ENCODE data around the gene TCEAL6. TPM values are rescaled to one million over a fixed set of nuclear protein-coding genes. Genes with fewer than 3 reads are reported as not detected.
"Not testable (repeated sequence)": the region's sequence is repeated elsewhere in the genome, so short reads cannot be mapped to it uniquely, and the experiment has no call there.

Gene TCEAL6
- total RNA-seq (2014; rRNA removed; shearing (Covaris generic); ENCODE audit: low replicate concordance) = not detected in 2 replicates

- not testable (repeated sequence) for H3K36me3 ChIP-seq, H3K27me3 ChIP-seq, H3K4me3 ChIP-seq, DNase-seq, H3K9me3 ChIP-seq
Measured at GRCh38 chrX:102142274-102142673, at the start of gene TCEAL6. Gene TCEAL6 (minus strand): TSS chrX:102142481.

- H3K27me3 ChIP-seq = no peaks in the 10 kb centered on the region
- no peak for DNase-seq
- no peaks in the 10 kb centered on the region for H3K9me3 ChIP-seq
- H3K4me3 ChIP-seq = no peak overlapping the region
- H3K36me3 ChIP-seq = no peaks in the 10 kb centered on the region
Measured at GRCh38 chrX:102185967-102186720, 43.9 kb upstream of the TCEAL6 start.

DNA sequence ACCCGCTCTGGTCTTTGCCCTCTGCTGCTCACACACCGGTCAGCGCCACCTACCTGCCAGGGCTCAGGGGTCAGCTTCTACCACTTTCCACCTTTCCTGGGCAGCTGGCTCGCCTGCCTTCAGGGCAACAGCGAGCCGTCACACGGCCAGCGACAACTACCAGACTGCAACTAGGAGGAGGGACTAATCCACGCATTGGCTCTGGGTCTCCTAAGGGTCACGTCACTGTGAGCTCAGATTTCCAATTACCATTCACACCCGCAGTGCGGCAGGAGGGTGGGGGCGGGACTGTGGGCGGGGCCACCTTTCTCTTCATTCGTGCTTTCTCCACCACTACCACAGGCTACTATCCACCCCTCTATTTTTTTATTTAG, 13.5 kb upstream of the TCEAL6 start, which contains the start of gene BEX5:
Gene BEX5 (minus strand): TSS at position 172 of the 374 bp plus-strand sequence. CDS start 1,712 bp downstream, outside the sequence.
- DNase-seq = peak; percentile 9

GRCh38 chrX:102154900-102155805, 12.9 kb upstream of the TCEAL6 start:
- DNase-seq = no peak
- Histone ChIP-seq H3K36me3 (no peaks in the 10 kb centered on the region), H3K4me3 (no peak overlapping the region), H3K27me3 (no peaks in the 10 kb centered on the region), H3K9me3 (no peaks in the 10 kb centered on the region)

More for the DNA sequence above, 13.5 kb upstream of the TCEAL6 start, which contains the start of gene BEX5:
- Histone ChIP-seq H3K27me3 (no peaks in the 10 kb centered on the region), H3K4me3 (no peak within 1 kb of the TSS), H3K36me3 (no peaks in the 10 kb centered on the region), H3K9me3 (no peaks in the 10 kb centered on the region)

DNA sequence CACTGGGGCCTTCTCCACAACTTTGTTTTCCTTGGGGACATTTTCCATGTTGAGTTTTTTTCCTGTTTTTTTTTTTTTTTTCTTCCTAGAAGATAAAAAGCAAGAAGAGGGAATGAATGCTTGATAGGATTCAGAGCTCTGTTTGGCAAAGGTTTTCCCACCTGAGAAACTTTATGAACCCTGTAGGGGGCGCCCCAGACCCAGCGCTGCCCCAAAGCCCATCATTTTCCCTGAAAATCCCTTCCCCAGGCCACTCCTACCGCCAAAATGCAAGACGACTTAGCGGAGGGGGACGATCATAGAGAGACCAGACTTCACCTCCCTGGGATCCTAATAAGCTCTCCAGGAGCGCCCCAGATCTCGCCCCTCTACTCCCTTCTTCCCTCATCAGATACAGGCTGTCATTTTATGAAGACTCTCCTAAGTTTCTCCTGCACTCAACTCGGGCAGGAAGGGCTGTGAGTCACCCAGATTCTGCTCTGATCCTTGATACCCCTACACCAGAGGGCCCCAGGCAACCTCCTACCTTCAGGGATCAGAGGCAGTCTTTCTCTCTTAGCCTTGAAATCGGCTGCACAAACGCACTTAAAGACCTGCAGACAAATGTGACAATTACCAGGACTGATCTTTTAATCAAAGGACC, 12.1 kb upstream of the TCEAL6 start:
- H3K36me3 ChIP-seq = no peaks in the 10 kb centered on the region
- H3K4me3 ChIP-seq = no peak overlapping the region
- DNase-seq = no peak
- H3K9me3 ChIP-seq = no peaks in the 10 kb centered on the region
- H3K27me3 ChIP-seq = no peaks in the 10 kb centered on the region

DNA sequence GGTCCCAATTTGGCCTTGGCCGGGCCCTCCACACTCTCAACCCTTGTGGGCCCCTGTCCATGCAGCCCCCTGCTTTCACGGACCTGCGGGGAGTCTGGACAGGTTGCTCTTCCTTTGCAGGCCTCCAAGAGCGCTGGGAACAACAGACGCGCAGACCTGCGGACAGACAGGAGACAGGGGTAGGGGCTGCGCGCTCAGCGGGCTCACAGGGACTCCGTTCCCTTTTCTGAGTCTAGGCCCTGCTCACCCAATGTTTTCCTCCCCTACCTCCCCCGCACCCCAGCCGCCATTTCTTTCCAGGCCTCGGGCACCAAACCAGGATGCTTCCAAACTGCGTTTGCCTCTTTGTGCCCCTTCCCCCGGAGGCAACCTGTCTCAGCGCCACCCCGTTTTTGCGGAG, 650 bp downstream of the TCEAL6 start:
- DNase-seq, H3K4me3 ChIP-seq, H3K27me3 ChIP-seq, H3K9me3 ChIP-seq, H3K36me3 ChIP-seq: not testable (repeated sequence)

GRCh38 chrX:102140876-102141275, 1.4 kb downstream of the TCEAL6 start:
- not testable (repeated sequence) for H3K4me3 ChIP-seq

GRCh38 chrX:102138064-102138463, 4.2 kb downstream of the TCEAL6 start:
- no peak for DNase-seq
- Histone ChIP-seq H3K9me3 (no peaks in the 10 kb centered on the region), H3K4me3 (no peak overlapping the region), H3K27me3 (no peaks in the 10 kb centered on the region), H3K36me3 (no peaks in the 10 kb centered on the region)

More at GRCh38 chrX:102140876-102141275, 1.4 kb downstream of the TCEAL6 start:
- not testable (repeated sequence) for H3K9me3 ChIP-seq, DNase-seq, H3K27me3 ChIP-seq, H3K36me3 ChIP-seq

DNA sequence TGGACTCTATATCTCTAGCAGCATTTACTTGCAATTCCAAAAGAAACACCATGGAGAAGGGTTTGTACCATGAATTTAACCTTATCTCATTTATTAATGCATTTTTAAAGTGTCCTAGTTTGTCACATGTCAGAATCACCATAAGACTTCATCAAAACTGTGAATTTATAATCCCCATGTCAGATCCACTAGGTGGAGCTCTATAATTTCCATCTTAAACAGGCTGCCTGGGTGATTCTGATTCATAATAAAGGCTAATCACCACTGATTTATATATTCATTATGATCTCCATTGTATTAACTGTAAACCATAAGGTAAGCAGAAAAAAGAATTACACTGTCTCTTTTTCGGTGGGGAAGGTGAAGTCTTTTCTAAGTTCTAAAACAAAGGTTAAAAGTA, 12.8 kb downstream of the TCEAL6 start:
- no peak overlapping the region for H3K4me3 ChIP-seq
- H3K9me3 ChIP-seq = no peaks in the 10 kb centered on the region
- H3K27me3 ChIP-seq = no peaks in the 10 kb centered on the region
- DNase-seq = no peak
- no peaks in the 10 kb centered on the region for H3K36me3 ChIP-seq

GRCh38 chrX:102126863-102127262, 15.4 kb downstream of the TCEAL6 start:
- no peaks in the 10 kb centered on the region for H3K27me3 ChIP-seq
- H3K36me3 ChIP-seq = no peaks in the 10 kb centered on the region
- no peak overlapping the region for H3K4me3 ChIP-seq
- no peaks in the 10 kb centered on the region for H3K9me3 ChIP-seq
- no peak for DNase-seq

DNA sequence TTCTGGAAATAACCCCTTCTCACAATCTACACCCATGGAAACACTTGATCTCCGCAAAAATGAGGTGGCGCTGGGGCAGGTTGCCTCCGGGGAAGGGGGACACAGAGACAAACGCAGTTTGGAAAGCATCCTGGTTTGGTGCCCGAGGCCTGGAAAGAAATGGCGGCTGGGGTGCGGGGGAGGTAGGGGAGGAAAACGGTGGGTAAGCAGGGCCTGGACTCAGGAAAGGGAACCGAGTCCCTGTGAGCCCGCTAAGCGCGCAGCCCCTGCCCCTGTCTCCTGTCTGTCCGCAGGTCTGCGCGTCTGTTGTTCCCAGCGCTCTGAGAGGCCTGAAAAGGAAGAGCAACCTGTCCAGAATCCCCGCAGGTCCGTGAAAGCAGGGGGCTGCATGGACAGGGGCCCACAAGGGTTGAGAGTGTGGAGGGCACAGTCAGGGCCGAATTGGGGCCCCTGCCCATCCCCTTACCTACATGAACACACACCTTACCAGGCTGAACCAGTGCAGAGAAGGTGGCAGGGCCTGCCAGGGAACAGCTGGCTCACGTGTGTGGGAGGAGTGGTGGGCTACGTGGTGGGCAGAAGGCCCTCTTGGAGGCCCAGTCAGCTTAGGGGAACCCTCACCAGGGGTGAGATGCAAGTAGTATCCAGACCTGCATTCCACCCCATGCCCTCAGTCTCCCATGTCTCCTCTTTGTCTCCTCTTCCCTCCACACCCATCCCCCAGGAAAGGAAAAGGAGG, 16.0 kb downstream of the TCEAL6 start:
- H3K4me3 ChIP-seq, H3K36me3 ChIP-seq, H3K27me3 ChIP-seq, H3K9me3 ChIP-seq, DNase-seq: not testable (repeated sequence)

GRCh38 chrX:102125436-102125835, 16.8 kb downstream of the TCEAL6 start, which contains the start of gene TCEAL2:
Gene TCEAL2 (plus strand): TSS chrX:102125679. CDS start chrX:102126831, 1,152 bp downstream.
- H3K36me3 ChIP-seq, H3K9me3 ChIP-seq, H3K4me3 ChIP-seq, H3K27me3 ChIP-seq, DNase-seq: not testable (repeated sequence)

DNA sequence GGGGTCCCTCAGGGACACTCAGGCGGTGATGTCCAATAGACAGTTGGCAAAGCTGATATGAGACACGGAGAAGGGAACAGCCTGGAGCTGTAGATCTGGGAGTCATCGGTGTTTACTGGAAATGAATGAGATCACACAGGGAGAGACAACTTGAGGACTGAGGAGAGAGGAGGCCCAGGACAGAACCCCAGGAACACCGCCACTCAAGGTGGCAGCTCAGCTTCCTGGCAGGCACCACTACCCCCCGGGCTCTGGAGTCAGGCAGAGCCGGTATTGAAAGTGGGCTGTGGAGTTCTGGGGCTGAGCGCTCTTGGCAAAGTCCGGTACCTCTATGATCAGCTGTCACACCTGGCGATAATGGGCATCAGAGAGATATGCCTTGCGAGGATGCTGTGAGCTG, 17.3 kb downstream of the TCEAL6 start:
- not testable (repeated sequence) for DNase-seq, H3K9me3 ChIP-seq, H3K36me3 ChIP-seq, H3K27me3 ChIP-seq, H3K4me3 ChIP-seq

DNA sequence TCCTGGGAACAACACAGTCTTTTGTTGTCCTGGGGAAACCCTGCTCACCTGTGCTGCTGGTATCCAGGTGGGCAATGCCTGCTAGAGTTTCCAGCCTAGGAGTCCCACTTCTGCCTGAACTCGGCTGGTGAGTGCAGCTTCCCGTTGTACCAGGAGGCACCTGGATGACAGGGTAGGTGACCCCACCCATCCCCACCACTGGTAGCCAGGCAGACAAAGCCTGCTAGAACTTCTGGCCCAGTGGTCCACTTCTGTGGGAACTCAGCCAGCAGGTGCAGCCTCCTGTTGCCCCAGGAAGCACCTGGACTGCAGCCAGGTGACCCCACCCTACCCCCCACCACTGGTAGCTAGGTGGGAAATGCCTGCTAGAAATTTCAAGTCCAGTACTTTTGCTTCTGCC, 26.5 kb downstream of the TCEAL6 start:
- no peak for DNase-seq
- no peaks in the 10 kb centered on the region for H3K27me3 ChIP-seq
- no peaks in the 10 kb centered on the region for H3K9me3 ChIP-seq
- no peaks in the 10 kb centered on the region for H3K36me3 ChIP-seq
- no peak overlapping the region for H3K4me3 ChIP-seq

DNA sequence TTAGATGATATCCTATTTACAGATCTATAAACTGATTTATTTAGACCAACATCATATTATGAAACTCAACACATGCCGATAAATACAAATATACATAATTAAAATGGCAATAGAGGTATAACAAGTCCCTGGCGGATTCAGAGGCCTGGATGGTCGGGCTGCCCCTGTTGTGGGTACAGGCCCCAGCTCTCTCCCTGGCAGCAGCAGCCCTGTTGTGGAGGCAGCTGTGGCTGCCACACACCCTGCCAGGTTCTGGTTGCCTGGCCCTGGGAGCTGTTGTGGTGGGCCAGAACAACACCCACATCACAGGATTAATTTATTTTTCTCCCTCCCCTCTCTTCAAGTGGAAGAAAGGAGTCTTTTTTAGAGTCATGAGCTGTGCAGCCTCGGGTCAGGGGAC, 28.9 kb downstream of the TCEAL6 start:
- no peaks in the 10 kb centered on the region for H3K36me3 ChIP-seq
- DNase-seq = no peak
- no peaks in the 10 kb centered on the region for H3K9me3 ChIP-seq
- H3K4me3 ChIP-seq = no peak overlapping the region
- no peaks in the 10 kb centered on the region for H3K27me3 ChIP-seq
